ENCODE data around the gene CCDC47. TPM values are rescaled to one million over a fixed set of nuclear protein-coding genes. Genes with fewer than 3 reads are reported as not detected.

The CCDC47 gene
- total RNA-seq, 1 experiment from 2014 or later, result 147 TPM

DNA sequence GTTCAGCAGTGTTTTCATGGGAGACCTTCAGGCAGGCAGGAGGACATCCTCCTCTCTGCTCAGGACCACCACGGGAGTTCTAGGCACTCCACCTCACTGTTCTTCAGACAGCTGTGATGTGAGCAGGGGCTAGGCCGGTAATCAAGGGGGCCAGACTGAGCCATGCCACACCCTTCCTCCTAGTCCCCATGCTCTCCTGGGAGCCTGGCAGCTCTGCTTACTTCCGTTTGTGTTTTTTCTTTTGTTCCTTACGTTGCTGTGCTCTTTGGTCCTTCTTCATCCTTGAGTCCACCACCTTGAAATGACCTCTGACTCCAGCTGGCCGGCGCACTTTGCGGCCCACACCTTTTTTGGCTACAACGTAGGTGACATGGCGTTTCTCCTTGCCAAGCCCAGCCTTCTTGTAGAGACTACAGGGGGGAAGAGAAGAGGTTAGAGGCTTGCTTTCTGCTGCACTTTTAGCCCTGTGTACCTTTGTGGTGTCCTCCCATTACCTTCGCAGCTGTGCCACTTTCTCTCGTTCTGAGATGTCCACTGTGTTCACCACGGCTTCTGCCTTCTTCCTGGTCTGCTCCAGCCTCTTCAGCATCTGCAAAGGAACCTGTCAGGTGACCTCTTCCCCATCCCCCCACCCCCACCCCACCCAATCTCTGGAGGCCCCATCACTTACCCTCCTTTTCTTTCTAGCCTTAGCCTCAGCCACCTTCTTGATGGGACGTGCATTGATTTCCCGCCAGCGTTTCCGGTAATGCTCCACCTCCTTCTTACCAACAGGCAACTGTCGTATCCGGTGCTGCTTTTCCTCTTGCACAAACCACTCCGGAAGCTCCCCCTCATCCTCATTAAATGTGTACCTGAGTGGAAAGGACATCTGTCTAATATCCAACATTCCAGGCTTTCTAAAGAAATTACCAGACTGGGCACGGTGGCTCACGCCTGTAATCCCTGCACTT is 46.5 kb upstream of the CCDC47 start:
- H3K4me3 ChIP-seq (ENCODE audit: low read length), result no peak overlapping the region
- H3K79me2 ChIP-seq (ENCODE audit: low read length), result peaks cover 20% of the 10 kb centered on the region
- H3K27ac ChIP-seq (ENCODE audit: low read length), result no peak overlapping the region
- no peaks in the 10 kb centered on the region for H3K27me3 ChIP-seq (ENCODE audit: low read length)
- no peak for TF ChIP-seq EZH2phosphoT487 (IDR thresholded peaks at IDR 0.05; ENCODE audit: borderline replicate concordance, low read length)
- TF ChIP-seq EZH2 (IDR thresholded peaks at IDR 0.05; ENCODE audit: low read length, unreplicated experiment), result no peak
- TF ChIP-seq, protein P1, sequence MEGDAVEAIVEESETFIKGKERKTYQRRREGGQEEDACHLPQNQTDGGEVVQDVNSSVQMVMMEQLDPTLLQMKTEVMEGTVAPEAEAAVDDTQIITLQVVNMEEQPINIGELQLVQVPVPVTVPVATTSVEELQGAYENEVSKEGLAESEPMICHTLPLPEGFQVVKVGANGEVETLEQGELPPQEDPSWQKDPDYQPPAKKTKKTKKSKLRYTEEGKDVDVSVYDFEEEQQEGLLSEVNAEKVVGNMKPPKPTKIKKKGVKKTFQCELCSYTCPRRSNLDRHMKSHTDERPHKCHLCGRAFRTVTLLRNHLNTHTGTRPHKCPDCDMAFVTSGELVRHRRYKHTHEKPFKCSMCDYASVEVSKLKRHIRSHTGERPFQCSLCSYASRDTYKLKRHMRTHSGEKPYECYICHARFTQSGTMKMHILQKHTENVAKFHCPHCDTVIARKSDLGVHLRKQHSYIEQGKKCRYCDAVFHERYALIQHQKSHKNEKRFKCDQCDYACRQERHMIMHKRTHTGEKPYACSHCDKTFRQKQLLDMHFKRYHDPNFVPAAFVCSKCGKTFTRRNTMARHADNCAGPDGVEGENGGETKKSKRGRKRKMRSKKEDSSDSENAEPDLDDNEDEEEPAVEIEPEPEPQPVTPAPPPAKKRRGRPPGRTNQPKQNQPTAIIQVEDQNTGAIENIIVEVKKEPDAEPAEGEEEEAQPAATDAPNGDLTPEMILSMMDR (conservative IDR thresholded peaks at IDR 0.05; ENCODE audit: low read depth, low read length), result no peak
- POLR2A ChIA-PET (ENCODE audit: unreplicated experiment), result interaction anchor here (0.6 to 0.7 kb wide), 2 partner anchors 17 to 46 kb away, joined by 4 to 5 read pairs; partner anchors contain the start of gene CCDC47
- H3K9ac ChIP-seq (ENCODE audit: low read length), result no peak overlapping the region
- H3K4me2 ChIP-seq (ENCODE audit: low read length), result no peak overlapping the region
- peaks cover 93% of the 10 kb centered on the region for H3K36me3 ChIP-seq (ENCODE audit: low read depth, low read length)
- no peaks in the 10 kb centered on the region for H3K9me2 ChIP-seq (replicated peaks; ENCODE audit: low read length)
- no peaks in the 10 kb centered on the region for H3K4me1 ChIP-seq (ENCODE audit: insufficient read depth, low read length)
- intact Hi-C loops (cut with micrococcal nuclease), result no loop called here
- ATAC-seq, result no peak
- no peak for DNase-seq
- no peaks in the 10 kb centered on the region for H3K9me3 ChIP-seq (ENCODE audit: low read length)
- peaks cover 12% of the 10 kb centered on the region for H3F3A ChIP-seq (ENCODE audit: low read length, unreplicated experiment)
- TSS peak; percentile 64 for BruUV-seq (replicated peaks)
- H4K20me1 ChIP-seq (ENCODE audit: low read length), result 0 out of 2 replicates have a peak, but pooled peaks cover 7% of the 10 kb centered on the region
- H2AFZ ChIP-seq (ENCODE audit: low read length), result no peak overlapping the region
- CTCF ChIA-PET, result no interaction called here

DNA sequence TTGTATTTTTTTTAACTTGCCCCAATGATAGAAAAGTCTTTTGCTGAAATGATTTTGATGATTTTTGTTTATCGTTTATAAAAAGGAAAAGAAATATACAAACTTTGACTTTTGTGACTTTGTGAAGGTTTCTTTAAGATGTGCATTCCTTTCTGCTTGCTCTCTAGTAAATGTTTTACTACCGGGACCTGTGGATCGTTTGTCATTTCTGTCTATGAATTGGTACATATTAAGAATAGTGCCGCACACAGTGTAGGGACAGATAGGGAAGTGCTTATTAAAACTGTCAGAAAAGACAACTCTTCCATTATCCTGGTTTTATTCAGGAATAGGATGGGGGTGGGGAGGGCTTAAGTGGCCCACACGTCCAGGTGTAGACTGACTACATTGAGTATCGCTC is 45.7 kb upstream of the CCDC47 start:
- no peak overlapping the region for H3K27ac ChIP-seq (ENCODE audit: low read length)
- no peak overlapping the region for H3K4me2 ChIP-seq (ENCODE audit: low read length)
- CTCF ChIA-PET, result no interaction called here
- no peak for ATAC-seq
- H3K4me3 ChIP-seq (ENCODE audit: low read length), result no peak overlapping the region
- H3K9me2 ChIP-seq (replicated peaks; ENCODE audit: low read length), result no peaks in the 10 kb centered on the region
- H3K9ac ChIP-seq (ENCODE audit: low read length), result no peak overlapping the region
- no peak overlapping the region for H2AFZ ChIP-seq (ENCODE audit: low read length)
- no peaks in the 10 kb centered on the region for H3K9me3 ChIP-seq (ENCODE audit: low read length)
- 0 out of 2 replicates have a peak, but pooled peaks cover 7% of the 10 kb centered on the region for H4K20me1 ChIP-seq (ENCODE audit: low read length)
- BruUV-seq (replicated peaks), result no TSS peak
- peaks cover 91% of the 10 kb centered on the region for H3K36me3 ChIP-seq (ENCODE audit: low read depth, low read length)
- POLR2A ChIA-PET (ENCODE audit: unreplicated experiment), result no interaction called here
- no peak for DNase-seq
- H3K79me2 ChIP-seq (ENCODE audit: low read length), result peaks cover 12% of the 10 kb centered on the region; the same call in 1 of the 2 replicates
- TF ChIP-seq EZH2phosphoT487 (IDR thresholded peaks at IDR 0.05; ENCODE audit: borderline replicate concordance, low read length) (no peak), EZH2 (IDR thresholded peaks at IDR 0.05; ENCODE audit: low read length, unreplicated experiment) (no peak)
- TF ChIP-seq, protein P1 (conservative IDR thresholded peaks at IDR 0.05; ENCODE audit: low read depth, low read length), result no peak
- peaks cover 12% of the 10 kb centered on the region for H3F3A ChIP-seq (ENCODE audit: low read length, unreplicated experiment)
- H3K27me3 ChIP-seq (ENCODE audit: low read length), result no peaks in the 10 kb centered on the region
- intact Hi-C loops (cut with micrococcal nuclease), result no loop called here
- H3K4me1 ChIP-seq (ENCODE audit: insufficient read depth, low read length), result no peaks in the 10 kb centered on the region
